H1 (cell line): ENCODE results near the gene KIN. TPM values are rescaled to one million over a fixed set of nuclear protein-coding genes. Genes with fewer than 3 reads are reported as not detected.

ENCODE experiments used
- CTCF ChIA-PET: fragments of 300-600 bp; sonication (Branson Sonifier 250); formaldehyde crosslinking; loops from one replicate; lab custom pipeline; 2021; ENCODE audit not compliant: partially characterized antibody; lab: Charles Lee
- POLR2A ChIA-PET: fragments of 300-600 bp; sonication (Branson Sonifier 250); formaldehyde crosslinking; loops from one replicate; lab custom pipeline; 2021; ENCODE audit warnings: inconsistent platforms; ENCODE audit not compliant: partially characterized antibody; lab: Charles Lee
- DNase-seq, 2 experiments: peaks; one replicate each; pipeline versions ENCODE4 v3.0.0 to v3.0.0-alpha.2; 2010 to 2022; ENCODE audit warnings: low spot score in 2 of 2, low read depth in 1 of 2, mixed read lengths in 1 of 2
- FAIRE-seq: peaks from 2 replicates; lab custom pipeline; 2011; peaks lifted over from hg19 to GRCh38; lab: Jason Lieb, UNC
- H2AFZ ChIP-seq: 2 replicates; pipeline ENCODE4 v1.8.1; 2012; ENCODE audit warnings: low read length, inconsistent platforms
- H2AK5ac ChIP-seq: 2 replicates; pipeline ENCODE4 v1.6.1; 2013; ENCODE audit warnings: low read depth, low read length
- H2BK120ac ChIP-seq: replicated peaks from 2 replicates; pipeline ENCODE3; 2013; ENCODE audit warnings: low read depth, low read length, inconsistent platforms
- H2BK12ac ChIP-seq: 2 replicates; pipeline ENCODE4 v1.6.1; 2013; ENCODE audit warnings: low read depth, low read length
- H2BK15ac ChIP-seq: 2 replicates; pipeline ENCODE4 v1.6.1; 2013; ENCODE audit warnings: low read length
- H2BK20ac ChIP-seq: 2 replicates; pipeline ENCODE4 v1.6.1; 2013; ENCODE audit warnings: low read length
- H2BK5ac ChIP-seq: 2 replicates; pipeline ENCODE4 v1.6.1; 2013; ENCODE audit warnings: low read depth, low read length
- H3K14ac ChIP-seq: 2 replicates; pipeline ENCODE4 v1.6.1; 2013; ENCODE audit warnings: inconsistent platforms; ENCODE audit not compliant: insufficient read length
- H3K18ac ChIP-seq: 2 replicates; pipeline ENCODE4 v1.6.1; 2013; ENCODE audit warnings: low read length; ENCODE audit errors: extremely low read depth
- H3K23ac ChIP-seq: 2 replicates; pipeline ENCODE4 v1.6.1; 2013; ENCODE audit warnings: inconsistent platforms; ENCODE audit not compliant: insufficient read length
- H3K23me2 ChIP-seq: 2 replicates; pipeline ENCODE4 v1.6.1; 2013; ENCODE audit warnings: low read depth, low read length
- H3K27ac ChIP-seq: 2 replicates; pipeline ENCODE4 v1.6.1; 2011; ENCODE audit warnings: low read depth, low read length, inconsistent platforms
- H3K27me3 ChIP-seq, 4 experiments: replicated peaks in 1 of 4; 1 replicate in 1 of 4; 2 replicates in 3 of 4; pipeline versions ENCODE4 v1.6.1 to v1.8.1; 2011 to 2013; ENCODE audit warnings: low read length in 3 of 4, mild to moderate bottlenecking in 3 of 4, inconsistent platforms in 2 of 4, mixed read lengths in 2 of 4, moderate library complexity in 1 of 4; ENCODE audit not compliant: control insufficient read depth in 3 of 4, insufficient read depth in 3 of 4; ENCODE audit errors: extremely low read depth in 1 of 4
- H3K36me3 ChIP-seq, 4 experiments: 2 replicates each; pipeline versions ENCODE4 v1.6.1 to v1.8.1; 2011 to 2013; ENCODE audit warnings: mild to moderate bottlenecking in 4 of 4, low read length in 3 of 4, moderate library complexity in 2 of 4, control low read depth in 1 of 4, inconsistent platforms in 1 of 4; ENCODE audit not compliant: insufficient read depth in 4 of 4, control insufficient read depth in 2 of 4
- H3K4ac ChIP-seq: replicated peaks from 2 replicates; pipeline ENCODE3; 2013; ENCODE audit warnings: low read length, low read depth, mixed read lengths, inconsistent platforms; ENCODE audit not compliant: insufficient read length
- H3K4me1 ChIP-seq, 4 experiments: replicated peaks in 1 of 4; 1 replicate in 1 of 4; 2 replicates in 3 of 4; pipeline versions ENCODE4 v1.6.1 to v1.8.1; 2011 to 2013; ENCODE audit warnings: low read length in 3 of 4, inconsistent platforms in 2 of 4, mixed read lengths in 1 of 4; ENCODE audit not compliant: insufficient read depth in 4 of 4, control insufficient read depth in 3 of 4
- H3K4me2 ChIP-seq, 2 experiments: 2 replicates each; pipeline versions ENCODE4 v1.6.1 to v1.8.1; 2011 to 2013; ENCODE audit warnings: low read depth in 2 of 2, low read length in 2 of 2, control low read depth in 1 of 2, inconsistent platforms in 1 of 2, mild to moderate bottlenecking in 1 of 2; ENCODE audit not compliant: insufficient read depth in 1 of 2
- H3K4me3 ChIP-seq, 4 experiments: fragments of 200-600, 300-600 bp in 1 of 4; sonication (generic), shearing (Covaris generic), sonication (Bioruptor Twin) in 1 of 4; 2 replicates each; pipeline versions ENCODE4 v1.5.1 to v1.8.1; 2011 to 2016; ENCODE audit warnings: low read length in 4 of 4, low read depth in 3 of 4, control low read depth in 2 of 4, inconsistent platforms in 2 of 4, mild to moderate bottlenecking in 2 of 4, mixed read lengths in 1 of 4, moderate library complexity in 1 of 4; ENCODE audit not compliant: insufficient read depth in 2 of 4; ENCODE audit errors: extremely low read depth in 1 of 4
- H3K56ac ChIP-seq: replicated peaks from 2 replicates; pipeline ENCODE3; 2013; ENCODE audit warnings: low read depth, mild to moderate bottlenecking, mixed read lengths, low read length, inconsistent platforms; ENCODE audit not compliant: insufficient read length
- H3K79me1 ChIP-seq: 2 replicates; pipeline ENCODE4 v1.6.1; 2013; ENCODE audit warnings: low read depth, low read length, control low read depth
- H3K79me2 ChIP-seq, 2 experiments: 2 replicates each; pipeline versions ENCODE4 v1.6.1 to v1.8.1; 2012 to 2013; ENCODE audit warnings: low read length in 2 of 2, mild to moderate bottlenecking in 2 of 2, inconsistent platforms in 1 of 2; ENCODE audit not compliant: insufficient read depth in 2 of 2, control insufficient read depth in 1 of 2
- H3K9ac ChIP-seq, 4 experiments: replicated peaks in 1 of 4; 1 replicate in 1 of 4; 2 replicates in 3 of 4; pipeline versions ENCODE4 v1.6.1 to v1.8.1; 2011 to 2013; ENCODE audit warnings: low read depth in 3 of 4, low read length in 3 of 4, control low read depth in 2 of 4, mild to moderate bottlenecking in 2 of 4, moderate library complexity in 2 of 4, inconsistent platforms in 1 of 4; ENCODE audit errors: extremely low read depth in 1 of 4
- H3K9me3 ChIP-seq, 2 experiments: 2 replicates each; pipeline versions ENCODE4 v1.6.1 to v1.8.1; 2012 to 2013; ENCODE audit warnings: mild to moderate bottlenecking in 2 of 2, moderate library complexity in 2 of 2, control low read depth in 1 of 2, inconsistent platforms in 1 of 2, low read depth in 1 of 2, low read length in 1 of 2, mixed read lengths in 1 of 2; ENCODE audit not compliant: insufficient read depth in 2 of 2
- H4K20me1 ChIP-seq, 2 experiments: replicated peaks in 1 of 2; 2 replicates each; pipeline versions ENCODE3 to v1.8.1; 2011 to 2013; ENCODE audit warnings: inconsistent platforms in 2 of 2, low read length in 2 of 2, mild to moderate bottlenecking in 1 of 2; ENCODE audit not compliant: insufficient read depth in 2 of 2, control insufficient read depth in 1 of 2
- H4K5ac ChIP-seq: 2 replicates; pipeline ENCODE4 v1.6.1; 2013; ENCODE audit warnings: low read length, low read depth, mixed read lengths, inconsistent platforms; ENCODE audit not compliant: insufficient read length
- H4K8ac ChIP-seq: 2 replicates; pipeline ENCODE4 v1.8.0; 2013; ENCODE audit warnings: mild to moderate bottlenecking, moderate library complexity, low read length, inconsistent platforms; ENCODE audit not compliant: insufficient read depth; ENCODE audit errors: extremely low read depth
- H4K91ac ChIP-seq: replicated peaks from 2 replicates; pipeline ENCODE3; 2013; ENCODE audit warnings: low read length, mixed read lengths, inconsistent platforms; ENCODE audit not compliant: insufficient read length
- CTBP2 ChIP-seq: IDR thresholded peaks from 2 replicates; pipeline ENCODE4 v1.7.0; 2011; ENCODE audit warnings: borderline replicate concordance, mild to moderate bottlenecking, moderate library complexity, mixed read lengths, low read length; ENCODE audit not compliant: insufficient read depth, insufficient read length
- JUND ChIP-seq: IDR thresholded peaks from 2 replicates; pipeline ENCODE4 v1.6.1; 2011; ENCODE audit warnings: mild to moderate bottlenecking, improper control_type of control experiment, low read length
- NANOG ChIP-seq: IDR thresholded peaks from 2 replicates; pipeline ENCODE4 v1.6.1; 2011; ENCODE audit warnings: low read length, low read depth, mild to moderate bottlenecking, inconsistent platforms; ENCODE audit not compliant: insufficient read depth, poor library complexity, severe bottlenecking
- PHF8 ChIP-seq: fragments of 200-600 bp; sonication (generic); conservative IDR thresholded peaks from 2 replicates; pipeline ENCODE4 v1.7.1; 2012; ENCODE audit warnings: low read depth, mild to moderate bottlenecking, inconsistent platforms, low read length, moderate library complexity
- RBBP5 ChIP-seq: IDR thresholded peaks from 2 replicates; pipeline ENCODE4 v1.7.1; 2012; ENCODE audit warnings: low read depth, mild to moderate bottlenecking, inconsistent platforms, low read length, moderate library complexity, borderline replicate concordance
- SUZ12 ChIP-seq: fragments of 200-600 bp; sonication (generic); IDR thresholded peaks from 2 replicates; pipeline ENCODE4 v1.6.1; 2012; ENCODE audit warnings: mild to moderate bottlenecking, inconsistent platforms, low read length, moderate library complexity, mixed read lengths
- TAF7 ChIP-seq: optimal IDR thresholded peaks from 2 replicates; pipeline ENCODE3; 2011; ENCODE audit warnings: low read depth, mild to moderate bottlenecking, inconsistent platforms, low read length, moderate library complexity, borderline replicate concordance
- TCF12 ChIP-seq: IDR thresholded peaks from 2 replicates; pipeline ENCODE4 v1.6.1; 2011; ENCODE audit warnings: low read depth, mild to moderate bottlenecking, low read length
- TEAD4 ChIP-seq: IDR thresholded peaks from 2 replicates; pipeline ENCODE4 v1.6.1; 2012; ENCODE audit warnings: low read depth, low read length, inconsistent platforms, mixed read lengths
- WGBS, 2 experiments: shearing (Covaris generic) in 1 of 2; methylation state at CpG; one replicate each; pipeline versions ENCODE4 v1.1.6 to v1.1.7; 2013 to 2015; ENCODE audit warnings: low lambda C conversion rate in 2 of 2, mixed read lengths in 2 of 2, inconsistent platforms in 1 of 2, low coverage in 1 of 2, missing lambda C conversion rate in 1 of 2; ENCODE audit not compliant: insufficient replicate concordance in 2 of 2, insufficient coverage in 1 of 2, insufficient read length in 1 of 2; ENCODE audit errors: extremely low coverage in 1 of 2, missing lambda C conversion rate in 1 of 2; 5-methylcytosine and 5-hydroxymethylcytosine counted together
- polyA plus RNA-seq, 7 experiments: library from polyadenylated mRNA; depleted of rRNA in 3 of 7; stranded (reverse) in 5 of 7; unstranded in 2 of 7; fragments of >200 nt in 5 of 7; fragments of 200-250 nt in 2 of 7; gene quantifications; 1 replicate in 5 of 7; 2 replicates in 1 of 7; 4 replicates in 1 of 7; pipeline versions ENCODE4 v1.2.1 to v1.2.3, GENCODE V29; 2011 to 2013; ENCODE audit warnings: missing spikeins in 2 of 7, mixed read lengths in 2 of 7
- total RNA-seq: library from RNA; stranded (reverse); fragmentation: NEBNext Ultra II Directional; extraction: Animal tissue kit (Norgen Biotek cat#: 25700); gene quantifications from 2 replicates; pipeline ENCODE4 v1.2.1, GENCODE V29; 2021

KIN gene
- total and polyA plus RNA-seq, 2 of the 8 experiments (the other 6 are each of a cell fraction or from before 2014, with no cell fraction given), result 3.7 to 16.5 TPM

DNA sequence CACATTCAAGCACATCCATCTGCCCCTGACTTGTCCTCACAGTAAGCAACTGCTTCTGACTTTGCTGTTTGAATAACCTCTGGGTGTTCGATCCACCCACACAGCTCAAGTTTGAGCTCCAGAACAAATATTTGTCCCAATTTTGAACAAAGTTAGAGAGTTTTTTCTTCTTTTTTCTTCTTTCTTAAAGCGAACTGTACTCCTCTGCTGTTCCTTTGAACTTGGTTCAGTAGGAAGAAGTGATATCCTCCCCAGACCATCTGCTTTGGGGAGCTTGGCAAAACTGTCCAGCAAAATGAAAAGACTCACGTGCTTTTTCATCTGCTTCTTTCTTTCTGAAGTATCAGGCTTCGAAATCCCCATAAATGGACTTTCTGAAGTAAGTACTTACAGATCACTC is 84.7 kb downstream of the KIN start, which contains the start of gene ITIH2:
TSS of gene ITIH2 (plus strand) at position 177 of the 400 bp plus-strand sequence. CDS start at position 296, 119 bp downstream.
- H3K9me3 ChIP-seq, result no peaks in the 10 kb centered on the region
- no peak within 1 kb of the TSS for H3K4me3 ChIP-seq
- no peak within 1 kb of the TSS for H2AFZ ChIP-seq
- no peak within 1 kb of the TSS for H3K18ac ChIP-seq
- WGBS, 2 experiments, result 80% methylated on average over 4 of the region's 4 CpGs; no CpG with 5 or more reads in 1 of the 2 experiments
- H3K56ac ChIP-seq, result no peak within 1 kb of the TSS
- no peaks in the 10 kb centered on the region; the same call in 1 of the 2 replicates for H3K23me2 ChIP-seq
- no peak within 1 kb of the TSS for H4K91ac ChIP-seq
- POLR2A ChIA-PET, result no interaction called here
- no peak within 1 kb of the TSS for H4K8ac ChIP-seq
- H3K4ac ChIP-seq, result no peak within 1 kb of the TSS
- no peak within 1 kb of the TSS for H2BK12ac ChIP-seq
- H4K20me1 ChIP-seq, result no peaks in the 10 kb centered on the region
- no peaks in the 10 kb centered on the region for H3K79me1 ChIP-seq
- no peak within 1 kb of the TSS for H2BK15ac ChIP-seq
- H3K23ac ChIP-seq, result no peak within 1 kb of the TSS
- no peak within 1 kb of the TSS for H4K5ac ChIP-seq
- H2AK5ac ChIP-seq, result no peak within 1 kb of the TSS
- no peak within 1 kb of the TSS for H2BK120ac ChIP-seq
- no peak within 1 kb of the TSS for H3K9ac ChIP-seq
- TF ChIP-seq PHF8 (no peak), SUZ12 (no peak), TEAD4 (no peak), TAF7 (no peak), TCF12 (no peak), RBBP5 (no peak), CTBP2 (no peak), NANOG (no peak), JUND (no peak)
- no peak within 1 kb of the TSS for H3K27ac ChIP-seq
- H3K79me2 ChIP-seq, result no peaks in the 10 kb centered on the region
- H3K14ac ChIP-seq, result no peak within 1 kb of the TSS
- DNase-seq, result no peak
- no peak within 1 kb of the TSS for H3K4me2 ChIP-seq
- no peak within 1 kb of the TSS for H2BK20ac ChIP-seq
- FAIRE-seq, result no peak
- CTCF ChIA-PET, result interaction anchor here (1.1 to 1.3 kb wide), 3 partner anchors 16 to 177 kb away, joined by 4 to 10 read pairs (median 4); no protein-coding TSS in a partner anchor
- no peak within 1 kb of the TSS for H2BK5ac ChIP-seq
- no peaks in the 10 kb centered on the region for H3K4me1 ChIP-seq
- no peaks in the 10 kb centered on the region for H3K36me3 ChIP-seq
- no peaks in the 10 kb centered on the region for H3K27me3 ChIP-seq
